GM21723 (cell line): ENCODE results near the gene PAM.

Source experiments
- ATAC-seq: cut with Tn5 transposase; IDR thresholded peaks from one replicate; pipeline ENCODE4 v1.9.1; 2021; ENCODE audit warnings: mild to moderate bottlenecking, moderate library complexity; ENCODE audit not compliant: unreplicated experiment

The PAM gene

DNA sequence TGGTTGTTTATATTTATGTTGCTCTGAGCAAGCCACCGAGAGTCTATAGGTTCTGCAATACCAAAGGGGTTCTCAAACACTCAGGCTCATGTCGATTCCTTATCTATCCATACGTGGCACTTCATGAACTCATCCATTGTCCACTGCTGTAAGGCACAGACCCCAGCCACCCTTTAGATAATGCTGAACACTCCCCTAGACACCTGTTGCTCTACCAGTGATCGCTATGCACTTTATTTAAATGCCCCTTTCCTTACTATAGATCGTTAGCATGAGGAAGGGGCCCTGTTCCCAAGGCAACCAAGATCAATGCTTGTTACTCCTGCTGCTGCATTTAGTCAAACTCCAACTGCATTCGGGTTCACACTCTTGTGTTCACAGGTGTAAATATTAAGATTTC is 171.9 kb downstream of the PAM start:
- ATAC-seq: no peak

DNA sequence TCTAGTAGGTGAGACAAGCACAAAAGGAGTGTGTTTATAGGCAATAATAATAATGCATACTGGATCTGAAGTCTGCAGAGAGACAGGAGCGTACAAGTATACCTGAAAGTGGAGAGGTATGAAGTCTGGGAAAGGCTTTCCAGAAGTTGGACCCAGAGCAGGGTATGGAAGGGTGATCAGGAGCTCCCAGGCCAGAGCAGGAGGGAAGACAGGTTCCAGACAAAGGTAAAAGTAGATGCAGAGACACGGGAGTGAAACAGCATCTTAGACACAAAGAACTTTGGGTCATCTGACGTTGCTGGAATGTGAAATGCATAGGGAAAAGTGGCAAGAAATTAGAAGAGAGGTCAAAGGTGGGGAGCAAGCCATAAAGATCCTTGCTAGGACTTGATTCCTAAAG is 175.1 kb downstream of the PAM start:
- ATAC-seq: no peak

DNA sequence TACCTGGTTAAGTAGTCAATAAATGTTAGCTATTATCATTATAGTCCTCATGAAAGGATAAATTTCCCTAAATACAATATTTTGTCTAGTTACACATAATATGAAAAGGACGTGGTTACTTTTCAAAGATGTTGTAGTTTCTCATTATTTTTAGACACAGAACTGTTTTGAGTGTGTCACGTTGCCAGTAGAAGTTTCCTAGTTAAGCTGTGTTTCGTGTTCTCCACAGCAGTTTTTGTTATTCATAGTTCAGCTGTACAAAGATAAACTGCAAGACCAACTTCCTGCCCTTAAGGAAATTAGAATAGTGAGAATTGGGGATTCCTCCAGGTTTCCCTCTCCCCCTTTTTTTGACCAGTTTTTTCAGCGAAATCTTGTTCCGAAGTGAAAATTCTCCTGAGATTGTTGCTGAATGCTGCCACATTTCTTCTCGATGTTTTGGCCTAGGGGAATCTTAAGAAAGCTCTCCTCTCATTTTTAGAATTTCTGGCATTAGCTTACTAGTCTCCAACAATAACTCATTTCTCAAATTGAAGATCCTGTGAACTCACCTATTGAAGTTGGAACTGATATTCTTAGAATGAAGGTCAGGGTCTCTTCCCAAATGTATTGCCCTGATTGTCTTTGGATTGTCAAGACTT is 176.1 kb downstream of the PAM start:
- peak; percentile 62 for ATAC-seq

DNA sequence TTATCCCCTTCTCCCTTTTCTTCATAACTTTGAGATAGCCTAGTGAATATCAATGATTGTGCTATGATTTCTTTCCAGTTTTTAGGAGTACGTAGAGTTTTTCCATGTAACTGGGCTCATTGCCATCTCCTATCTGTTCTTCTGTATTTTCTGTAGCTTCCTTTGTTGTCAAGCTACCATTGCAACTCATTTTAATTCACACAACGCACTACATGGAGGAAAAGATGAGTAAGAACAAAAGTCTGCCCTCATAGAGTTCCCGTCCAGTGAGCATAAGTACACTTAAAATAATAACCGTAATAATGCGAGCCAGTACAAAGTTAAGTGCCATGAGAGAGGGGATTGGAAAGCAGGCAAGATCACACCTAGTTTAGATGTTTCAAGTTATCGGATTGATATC is 177.7 kb downstream of the PAM start:
- ATAC-seq: no peak

DNA sequence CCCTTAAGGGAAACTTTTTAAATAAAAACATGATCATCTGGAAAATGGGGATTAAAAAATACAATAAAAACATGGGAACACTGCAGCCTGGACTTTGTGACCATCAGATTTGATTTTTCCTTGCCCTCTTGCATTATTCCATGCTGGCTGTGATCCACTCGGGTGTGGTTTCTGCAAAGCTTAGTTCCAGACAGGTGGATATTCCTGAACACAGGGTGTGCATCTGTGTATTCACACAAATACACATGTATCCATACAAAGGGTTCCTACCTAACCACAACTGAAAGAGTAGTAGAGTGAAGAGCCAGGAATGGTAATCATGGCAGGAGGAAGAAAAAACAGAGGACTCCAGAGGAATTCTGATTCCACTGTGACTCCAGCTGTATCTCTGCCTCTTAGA is 178.2 kb downstream of the PAM start:
- ATAC-seq: no peak

DNA sequence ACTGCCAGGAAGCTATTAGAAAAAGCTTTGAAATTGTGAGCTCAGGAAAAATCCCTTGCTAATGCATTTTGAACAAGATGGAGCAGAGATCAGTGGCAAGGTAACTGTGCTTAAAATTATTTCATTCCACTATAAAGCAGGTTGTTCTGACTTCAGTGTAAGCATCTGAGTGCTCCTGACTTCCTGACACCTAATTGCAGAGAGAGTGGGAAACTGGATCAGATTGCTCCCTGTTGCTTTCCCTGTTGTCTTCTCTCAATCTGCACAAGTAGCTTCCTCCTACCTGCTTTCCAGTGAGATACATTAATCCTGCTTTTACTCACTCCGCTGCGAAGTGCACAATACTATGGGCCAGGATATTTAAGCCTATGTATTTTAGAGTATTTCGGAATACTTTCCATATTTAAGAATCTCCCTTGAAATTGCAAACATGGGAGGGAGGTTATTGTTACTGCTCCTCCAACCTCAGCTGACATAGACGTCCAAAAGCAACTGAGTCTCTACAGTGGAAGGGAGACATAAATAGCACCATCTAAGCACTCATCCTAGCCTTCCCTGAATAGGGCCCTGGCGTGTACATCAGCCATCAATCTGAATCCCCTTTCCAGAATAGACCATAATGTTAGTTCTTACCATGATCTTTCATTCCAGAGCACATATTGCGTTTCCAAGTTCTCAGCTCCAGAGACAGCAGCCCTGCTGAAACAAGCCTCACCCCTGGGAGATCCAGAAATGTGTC is 178.8 kb downstream of the PAM start:
- no peak for ATAC-seq

DNA sequence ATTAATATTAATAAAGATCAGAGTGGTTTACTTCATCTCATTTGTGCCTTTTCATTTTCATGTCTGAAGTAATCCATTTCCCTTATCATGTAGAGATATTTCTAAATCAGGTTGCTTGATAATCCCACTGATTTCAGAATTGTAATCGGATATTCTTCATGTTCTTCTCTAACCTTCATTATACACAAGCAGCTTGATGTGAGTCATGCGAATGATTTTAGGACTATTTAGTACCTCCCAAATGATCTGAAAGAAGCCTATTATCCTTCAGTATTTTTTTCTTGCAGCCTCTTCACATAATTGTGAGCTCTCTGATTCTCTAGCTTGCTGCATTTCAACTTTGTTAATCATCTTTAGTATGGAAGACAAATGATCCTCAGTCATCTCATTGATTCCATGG is 182.8 kb downstream of the PAM start:
- ATAC-seq: no peak

DNA sequence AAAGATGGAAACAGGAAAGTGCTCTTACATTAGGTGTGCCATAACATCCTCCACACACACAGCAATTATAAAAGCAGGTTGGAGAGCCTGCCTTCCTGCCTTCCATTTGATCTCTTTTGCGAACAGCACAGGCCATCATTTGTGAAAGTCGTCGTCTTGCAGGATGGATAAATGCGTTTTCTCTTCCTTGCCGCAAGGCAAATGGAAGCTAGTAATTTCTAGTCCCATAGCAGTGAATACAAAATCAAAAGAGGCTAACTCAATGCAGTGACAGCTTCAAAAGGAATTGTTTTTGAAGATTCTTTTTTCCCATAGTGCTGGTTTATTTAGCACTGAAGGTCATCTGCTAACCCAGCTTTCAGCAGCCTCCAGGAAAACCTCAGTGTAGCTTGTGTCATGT is 186.0 kb downstream of the PAM start:
- no peak for ATAC-seq

DNA sequence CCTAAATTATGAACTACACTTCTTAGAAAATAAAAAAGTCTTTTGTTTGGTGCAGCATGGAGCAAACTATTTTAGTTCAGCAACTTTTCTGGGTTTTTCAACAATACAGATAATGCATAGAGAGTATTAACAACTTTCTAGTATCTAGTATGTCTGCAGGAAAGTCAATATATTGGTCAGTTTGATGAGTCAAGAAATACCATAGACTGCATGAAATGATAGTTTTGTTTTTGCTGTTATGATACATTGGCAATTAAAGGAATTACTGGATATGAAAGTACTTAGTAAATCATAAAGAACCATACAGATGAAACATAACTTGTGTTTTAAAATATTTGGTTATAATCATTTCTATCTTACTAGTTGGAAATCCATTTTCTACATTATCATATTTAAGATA is 191.3 kb downstream of the PAM start:
- no peak for ATAC-seq

DNA sequence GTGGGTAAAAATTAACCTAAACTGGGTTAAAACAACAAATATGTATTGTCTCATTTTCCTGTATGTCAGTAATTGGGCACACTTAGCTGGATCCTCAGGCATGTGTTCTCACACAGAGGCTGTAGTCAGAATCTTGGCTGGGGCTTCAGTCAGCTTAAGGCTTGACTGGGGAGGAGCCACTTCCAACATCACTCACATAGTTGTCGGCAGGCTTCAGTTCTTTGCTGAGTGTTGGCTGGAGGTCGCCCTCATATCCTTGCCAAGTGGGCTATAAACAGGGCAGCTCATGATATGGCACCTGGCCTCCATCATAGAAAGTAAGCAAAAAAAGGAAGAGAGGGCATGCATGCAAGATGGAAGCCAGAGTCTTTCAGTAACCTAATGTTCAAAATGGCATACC is 191.9 kb downstream of the PAM start:
- ATAC-seq: no peak

DNA sequence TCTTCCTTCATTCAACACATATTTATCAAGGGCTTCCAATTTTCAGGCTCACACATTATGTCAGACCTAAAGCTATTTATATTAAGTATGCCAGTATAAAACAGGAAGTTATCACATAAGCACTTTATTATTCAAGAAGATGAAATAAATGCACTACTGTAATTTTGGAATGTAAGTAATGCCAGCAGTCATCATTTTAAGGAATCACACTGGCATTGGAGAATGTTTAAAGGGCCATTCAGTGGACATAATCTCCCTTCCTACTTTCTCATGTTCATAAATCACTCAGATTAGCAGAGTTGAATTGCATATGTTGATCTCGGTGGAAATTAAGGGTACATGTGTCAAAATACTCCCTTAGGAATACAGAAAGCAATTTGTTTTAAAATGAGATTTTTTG is 200.4 kb downstream of the PAM start:
- ATAC-seq: no peak

DNA sequence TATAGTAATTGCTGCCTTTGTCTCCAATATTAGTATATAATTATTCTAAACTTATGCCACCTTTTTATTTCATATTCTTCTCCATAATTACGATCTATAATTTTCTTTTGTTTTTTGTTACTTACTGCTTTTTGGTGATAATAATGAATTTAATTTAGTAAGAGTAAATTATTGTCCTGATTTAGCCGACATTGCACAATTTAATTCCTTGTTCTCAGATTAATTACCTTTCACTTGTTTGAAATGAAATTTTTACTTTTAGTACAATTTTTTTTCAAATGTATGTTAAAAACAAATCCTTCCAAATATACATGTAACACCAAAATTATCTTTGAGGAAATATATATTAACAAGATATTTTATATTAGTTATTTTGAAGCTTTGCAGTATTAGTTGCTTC is 201.5 kb downstream of the PAM start:
- no peak for ATAC-seq

DNA sequence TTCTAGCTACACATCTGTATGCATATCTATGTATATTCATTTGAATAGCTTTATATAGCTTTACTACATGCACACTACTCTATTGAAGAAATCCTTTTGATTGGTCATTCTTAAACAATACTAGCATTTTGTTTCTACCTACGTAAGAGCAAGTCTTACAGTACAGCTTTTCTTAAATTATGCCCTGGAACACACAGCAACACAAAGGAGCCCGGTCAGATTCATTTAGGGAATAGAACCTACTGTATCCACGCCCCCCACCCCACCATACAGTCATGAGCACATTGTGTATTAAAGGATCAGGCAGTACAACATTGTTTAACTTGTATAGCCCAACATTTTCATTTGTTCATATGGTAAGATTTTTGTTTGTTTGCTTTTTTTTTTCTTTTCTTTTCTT is 202.0 kb downstream of the PAM start:
- ATAC-seq: no peak

DNA sequence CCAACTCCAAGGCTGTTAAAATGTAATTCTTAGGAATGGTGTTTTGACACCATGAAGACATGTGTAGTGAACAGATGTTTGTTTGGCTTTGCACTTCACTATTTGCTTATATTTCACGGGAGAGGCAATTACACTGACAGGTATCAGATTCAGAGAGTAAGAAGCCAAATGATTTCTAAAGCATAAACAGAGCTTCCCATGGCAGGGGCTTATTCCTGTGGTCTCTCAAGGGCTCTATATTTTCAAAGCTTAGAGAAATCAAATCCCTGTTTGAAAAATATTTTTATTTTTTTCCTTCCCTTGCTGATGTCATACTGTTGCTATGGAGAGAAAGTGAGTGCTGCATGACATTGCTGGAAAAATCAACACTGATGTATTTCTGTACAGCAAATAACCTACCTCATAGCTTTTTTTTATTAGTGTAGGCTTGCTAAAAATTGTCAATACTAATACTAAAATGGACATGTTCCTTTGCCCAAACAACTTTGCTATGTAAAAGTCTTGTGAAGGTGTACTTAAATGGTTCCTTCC is 203.4 kb downstream of the PAM start:
- no peak for ATAC-seq

DNA sequence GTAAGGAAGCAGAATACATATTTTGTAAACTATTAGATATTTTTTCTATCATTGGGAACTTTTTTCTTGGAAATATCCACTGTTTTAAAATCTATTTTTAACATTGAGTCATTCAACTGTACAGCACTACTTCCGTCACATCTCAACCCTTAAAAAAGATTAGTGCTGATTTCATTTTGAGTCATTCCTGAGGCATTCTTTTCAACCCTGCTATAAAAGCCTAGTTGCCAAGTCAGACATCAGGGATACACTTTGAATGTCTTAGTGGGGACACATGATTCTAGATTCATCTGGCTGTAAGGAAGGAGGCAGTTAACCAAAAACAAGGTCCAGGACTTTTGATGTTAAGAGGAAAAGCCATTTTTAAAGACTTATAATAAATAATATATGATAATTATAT is 203.9 kb downstream of the PAM start:
- ATAC-seq: peak; percentile 44

DNA sequence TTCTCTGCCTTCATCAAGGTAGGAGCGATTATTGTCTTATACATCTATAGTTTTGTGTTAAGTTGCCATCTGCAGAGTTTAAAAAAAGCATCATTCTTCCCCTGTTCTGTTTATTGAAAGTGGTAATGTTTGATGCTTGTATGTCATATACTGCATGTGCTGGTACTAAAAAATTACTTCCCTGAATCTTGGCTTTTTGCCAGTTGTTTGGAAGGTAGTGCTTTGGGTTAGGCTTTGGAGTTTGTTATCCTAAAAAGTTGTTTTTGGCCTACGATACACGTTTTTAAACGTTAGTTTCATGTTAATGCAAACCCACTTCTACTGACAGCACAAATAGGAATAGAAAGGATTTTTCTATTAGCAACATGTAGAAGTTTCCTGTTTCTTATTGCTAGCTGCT is 206.6 kb downstream of the PAM start:
- ATAC-seq: no peak

DNA sequence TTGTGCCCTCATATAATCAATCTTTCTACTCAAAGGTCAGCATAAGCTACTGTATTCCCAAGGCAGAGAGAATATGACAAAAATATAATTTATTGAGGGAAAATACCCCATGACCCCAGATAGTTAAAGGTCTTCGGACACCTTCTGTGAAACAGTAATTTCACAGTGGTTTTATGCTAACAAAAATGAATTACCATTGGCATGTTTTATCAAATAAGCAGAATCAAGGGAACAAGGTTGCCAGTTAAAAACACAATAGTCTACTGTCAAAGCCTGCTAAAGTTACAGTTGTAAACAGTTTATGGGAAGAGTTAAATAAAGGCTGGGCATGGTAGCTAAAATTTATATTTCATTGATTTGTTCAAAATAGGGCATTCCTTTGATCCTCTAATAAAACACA is 210.5 kb downstream of the PAM start:
- no peak for ATAC-seq

DNA sequence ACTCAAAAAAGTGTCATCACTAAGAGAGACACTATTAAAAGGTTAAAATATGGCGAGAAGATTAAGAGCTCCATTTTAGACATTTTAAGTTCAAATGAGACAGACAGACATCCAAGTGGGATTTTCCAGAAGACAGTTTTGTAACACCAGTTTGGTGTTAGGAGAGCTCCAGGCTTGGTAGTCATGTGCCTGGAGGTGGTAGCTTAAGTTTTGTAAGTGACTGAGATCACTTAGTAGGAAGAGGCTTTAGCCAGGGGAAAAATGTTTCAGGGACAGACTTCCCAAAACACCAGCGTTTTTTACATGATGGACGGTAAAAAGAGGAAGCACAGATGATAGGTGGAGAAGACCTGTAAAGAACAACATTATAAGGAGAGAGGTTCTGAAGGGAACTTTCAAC is 214.5 kb downstream of the PAM start:
- ATAC-seq: no peak

DNA sequence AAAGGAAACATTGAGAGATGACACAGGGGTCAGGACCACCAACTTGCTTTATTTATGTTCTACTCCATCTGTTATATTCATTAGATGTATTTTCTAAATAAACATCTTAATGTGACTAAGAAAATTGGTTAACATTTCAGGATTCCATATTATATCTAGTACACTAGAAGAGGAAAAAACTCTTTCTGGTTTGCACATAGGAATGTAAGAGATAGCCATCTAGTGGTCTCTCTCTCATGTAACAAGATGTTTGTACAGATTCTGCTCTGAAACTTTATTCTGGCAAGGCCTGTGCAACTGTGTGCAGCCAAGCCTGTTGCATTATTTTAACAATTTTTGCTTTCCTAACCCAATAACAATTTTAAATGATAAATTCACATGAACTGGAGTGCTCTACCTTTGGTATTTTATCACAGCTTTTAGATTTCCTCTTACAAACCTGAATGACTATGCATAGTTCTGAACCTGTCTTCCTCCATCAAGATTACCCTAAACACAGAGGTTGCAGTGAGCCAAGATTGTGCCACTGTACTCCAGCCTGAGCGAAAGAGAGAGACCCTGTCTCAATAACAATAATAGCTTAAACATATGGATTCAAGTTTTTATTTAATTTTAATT is 216.7 kb downstream of the PAM start:
- peak; percentile 78 for ATAC-seq

DNA sequence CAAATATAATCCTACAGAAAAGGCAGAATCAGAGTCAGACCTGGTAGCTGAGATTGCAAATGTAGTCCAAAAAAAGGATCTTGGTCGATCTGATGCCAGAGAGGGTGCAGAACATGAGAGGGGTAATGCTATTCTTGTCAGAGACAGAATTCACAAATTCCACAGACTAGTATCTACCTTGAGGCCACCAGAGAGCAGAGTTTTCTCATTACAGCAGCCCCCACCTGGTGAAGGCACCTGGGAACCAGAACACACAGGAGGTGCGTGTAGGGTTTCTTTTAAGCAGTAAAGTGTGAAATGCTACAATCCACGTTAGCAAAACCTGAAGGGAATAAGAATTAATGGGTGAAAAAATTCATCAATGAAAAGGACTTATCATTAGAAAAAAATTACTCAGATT is 219.1 kb downstream of the PAM start:
- no peak for ATAC-seq

DNA sequence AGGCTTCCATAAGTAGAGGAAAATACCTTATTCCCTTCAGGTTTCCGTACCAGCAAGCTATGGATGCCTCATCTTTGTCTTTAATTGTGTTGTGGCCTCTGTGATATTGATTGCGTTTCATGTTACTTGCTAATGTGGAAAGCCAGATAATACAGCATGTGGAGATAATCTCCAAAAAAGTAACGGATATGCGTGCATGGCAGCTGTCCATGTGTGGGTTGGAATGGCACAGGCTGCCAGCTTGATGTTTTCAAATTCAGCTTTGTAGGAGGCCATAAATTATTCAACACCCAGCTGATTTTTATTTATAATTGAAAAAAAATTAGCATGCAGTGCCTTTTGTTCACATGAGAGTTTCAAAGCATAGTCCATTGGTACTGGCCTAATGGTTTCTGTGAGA is 219.9 kb downstream of the PAM start:
- ATAC-seq: no peak

DNA sequence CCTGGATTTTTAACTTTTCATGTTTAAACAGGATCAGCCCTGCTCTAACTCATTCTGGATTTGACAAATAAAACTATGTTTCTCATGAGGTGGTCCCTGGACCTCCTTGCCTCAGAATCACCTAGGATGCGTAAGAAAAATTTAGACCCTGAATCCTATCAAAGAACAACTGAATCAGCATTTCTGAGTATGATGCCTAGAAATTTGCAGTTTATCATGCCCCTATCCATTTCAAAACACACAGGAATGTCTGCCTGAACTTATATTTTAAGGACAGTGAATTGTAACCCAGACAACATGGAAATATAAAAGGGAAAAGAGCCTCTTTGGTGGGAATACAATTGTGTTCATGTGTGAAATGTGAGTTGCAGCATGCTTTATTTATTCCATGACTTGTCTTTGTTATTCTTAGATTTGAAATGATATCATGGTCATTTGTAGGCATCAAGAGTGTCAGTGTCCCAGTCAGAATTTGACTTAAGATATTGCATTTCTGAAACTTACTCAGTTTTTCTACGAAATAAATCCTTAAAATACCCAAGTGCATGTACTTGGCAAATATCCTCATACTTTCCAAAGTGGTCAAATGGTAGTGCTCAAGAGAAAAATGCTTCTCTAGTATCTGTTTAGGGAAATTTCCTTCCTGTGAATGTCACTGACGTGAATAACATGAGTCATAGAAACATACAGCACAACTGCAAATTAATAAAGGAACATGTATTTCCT is 220.5 kb downstream of the PAM start:
- ATAC-seq: no peak
